Astrocyte (in vitro differentiated cells and primary cell): Measurements from ENCODE around the gene FBXL13. TPM values are rescaled to one million over a fixed set of nuclear protein-coding genes. Genes with fewer than 3 reads are reported as not detected.

Experiments used
- DNase-seq: peaks from one replicate; pipeline ENCODE4 v3.0.0-alpha.2; 2010; ENCODE audit warnings: low read depth
- FAIRE-seq: peaks from 2 replicates; lab custom pipeline; 2011; peaks lifted over from hg19 to GRCh38; lab: Jason Lieb, UNC
- H2AFZ ChIP-seq: 2 replicates; pipeline ENCODE4 v1.6.0; 2012; ENCODE audit warnings: low read depth, low read length, inconsistent platforms
- H3K27ac ChIP-seq: 2 replicates; pipeline ENCODE4 v1.5.1; 2011; ENCODE audit warnings: low read depth, low read length, inconsistent platforms
- H3K27me3 ChIP-seq: 2 replicates; pipeline ENCODE4 v1.6.0; 2011; ENCODE audit warnings: low read length, inconsistent platforms; ENCODE audit not compliant: insufficient read depth
- H3K36me3 ChIP-seq: 2 replicates; pipeline ENCODE4 v1.5.1; 2011; ENCODE audit warnings: low read length, inconsistent platforms; ENCODE audit not compliant: insufficient read depth
- H3K4me1 ChIP-seq: 2 replicates; pipeline ENCODE4 v1.5.1; 2011; ENCODE audit warnings: low read length, inconsistent platforms; ENCODE audit not compliant: insufficient read depth
- H3K4me2 ChIP-seq: 2 replicates; pipeline ENCODE4 v1.6.0; 2012; ENCODE audit warnings: low read length, inconsistent platforms
- H3K4me3 ChIP-seq: 2 replicates; pipeline ENCODE4 v1.5.1; 2011; ENCODE audit warnings: low read depth, mild to moderate bottlenecking, low read length, inconsistent platforms; ENCODE audit not compliant: insufficient read depth
- H3K79me2 ChIP-seq: 2 replicates; pipeline ENCODE4 v1.6.0; 2012; ENCODE audit warnings: mild to moderate bottlenecking, low read length, inconsistent platforms; ENCODE audit not compliant: insufficient read depth
- H3K9ac ChIP-seq: 2 replicates; pipeline ENCODE4 v1.6.0; 2012; ENCODE audit warnings: mild to moderate bottlenecking, low read length, inconsistent platforms
- H3K9me3 ChIP-seq: 2 replicates; pipeline ENCODE4 v1.5.1; 2012; ENCODE audit warnings: low read depth, mild to moderate bottlenecking, low read length, inconsistent platforms; ENCODE audit not compliant: insufficient read depth
- H4K20me1 ChIP-seq: 2 replicates; pipeline ENCODE4 v1.6.0; 2012; ENCODE audit warnings: low read length, inconsistent platforms; ENCODE audit not compliant: insufficient read depth
- H3K27ac Mint-ChIP-seq: one replicate; pipeline ENCODE4 v1.8.0; 2021; ENCODE audit warnings: mild to moderate bottlenecking, mixed read lengths; ENCODE audit not compliant: unreplicated experiment
- H3K27me3 Mint-ChIP-seq: one replicate; pipeline ENCODE4 v1.8.0; 2021; ENCODE audit warnings: low read depth, mixed read lengths; ENCODE audit not compliant: unreplicated experiment
- H3K36me3 Mint-ChIP-seq: one replicate; pipeline ENCODE4 v1.8.0; 2021; ENCODE audit warnings: low read depth, mixed read lengths; ENCODE audit not compliant: unreplicated experiment
- H3K4me1 Mint-ChIP-seq: one replicate; pipeline ENCODE4 v1.8.0; 2021; ENCODE audit warnings: low read depth, mixed read lengths; ENCODE audit not compliant: unreplicated experiment
- H3K4me3 Mint-ChIP-seq: one replicate; pipeline ENCODE4 v1.8.0; 2021; ENCODE audit warnings: mild to moderate bottlenecking, moderate library complexity, mixed read lengths; ENCODE audit not compliant: unreplicated experiment
- H3K9me3 Mint-ChIP-seq: one replicate; pipeline ENCODE4 v1.8.0; 2021; ENCODE audit warnings: mild to moderate bottlenecking, mixed read lengths; ENCODE audit not compliant: unreplicated experiment
- EZH2 ChIP-seq: IDR thresholded peaks from 2 replicates; pipeline ENCODE4 v1.6.1; 2012; ENCODE audit warnings: mild to moderate bottlenecking, low read length, inconsistent platforms; ENCODE audit not compliant: insufficient read depth
- total RNA-seq: library from RNA; stranded (reverse); gene quantifications from 2 replicates; pipeline ENCODE4 v1.2.1, GENCODE V29; 2021
- TF ChIP-seq, protein P1 (sequence below): IDR thresholded peaks from 2 replicates; pipeline ENCODE4 v1.5.1; 2011; ENCODE audit warnings: low read depth, mild to moderate bottlenecking, inconsistent platforms, low read length, moderate library complexity; ENCODE audit not compliant: insufficient read depth

FBXL13 gene
- total RNA-seq, 1 donor from 2014 or later, result 1.2 TPM

DNA sequence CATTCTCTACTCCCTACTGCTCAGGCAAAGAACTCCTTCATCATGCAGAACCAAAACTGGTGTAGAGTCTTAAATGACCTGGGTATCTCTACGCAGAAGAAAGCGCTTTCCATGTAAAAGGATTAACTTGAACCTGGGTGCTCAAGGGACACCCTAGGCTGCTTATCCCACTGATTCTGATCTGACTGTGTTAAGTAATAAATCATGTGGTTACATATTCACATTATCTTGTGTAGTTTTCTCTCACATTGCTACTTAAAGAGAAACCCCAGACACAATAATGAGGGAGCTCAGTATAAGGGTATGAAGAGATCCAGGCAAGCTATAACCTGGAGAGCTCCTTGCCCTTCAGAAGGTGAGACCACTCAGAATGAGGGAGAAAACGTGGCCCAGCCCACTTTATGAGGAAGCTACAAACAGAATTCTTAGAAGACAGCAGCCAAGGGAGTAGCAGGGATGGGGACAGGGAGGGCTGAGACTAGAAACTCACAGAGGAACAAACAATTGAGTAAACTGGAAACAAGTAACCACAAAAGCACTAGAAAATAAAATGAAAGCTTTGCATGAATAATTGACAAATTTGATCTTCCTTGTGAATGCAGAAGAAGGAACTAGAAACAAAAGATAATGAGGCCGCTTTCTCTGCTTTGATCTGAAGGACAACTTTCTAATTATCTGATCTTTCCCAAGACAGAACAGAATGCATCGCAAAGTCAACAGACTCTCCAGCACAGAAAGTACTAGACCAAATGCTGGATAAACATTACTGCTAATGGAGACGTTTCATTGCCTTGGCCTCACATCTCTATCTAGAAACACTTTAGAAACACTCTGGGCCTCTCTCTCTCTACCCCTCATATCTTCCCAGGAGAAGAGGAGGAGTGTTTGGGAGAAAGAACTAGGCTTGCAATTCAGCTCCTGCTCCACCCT lies 85.7 kb downstream of the FBXL13 start:
- Histone ChIP-seq H3K4me1 (peaks cover 39% of the 10 kb centered on the region), H3K9me3 (no peaks in the 10 kb centered on the region), H3K36me3 (no peaks in the 10 kb centered on the region), H3K27ac (no peak overlapping the region), H4K20me1 (no peaks in the 10 kb centered on the region), H3K4me2 (no peak overlapping the region), H3K27me3 (no peaks in the 10 kb centered on the region), H3K4me3 (no peak overlapping the region), H3K9ac (no peak overlapping the region), H2AFZ (no peak overlapping the region), H3K79me2 (no peaks in the 10 kb centered on the region)
- H3K4me3 Mint-ChIP-seq, result no peak overlapping the region
- H3K36me3 Mint-ChIP-seq, result no peaks in the 10 kb centered on the region
- TF ChIP-seq EZH2, result no peak
- TF ChIP-seq, protein P1, sequence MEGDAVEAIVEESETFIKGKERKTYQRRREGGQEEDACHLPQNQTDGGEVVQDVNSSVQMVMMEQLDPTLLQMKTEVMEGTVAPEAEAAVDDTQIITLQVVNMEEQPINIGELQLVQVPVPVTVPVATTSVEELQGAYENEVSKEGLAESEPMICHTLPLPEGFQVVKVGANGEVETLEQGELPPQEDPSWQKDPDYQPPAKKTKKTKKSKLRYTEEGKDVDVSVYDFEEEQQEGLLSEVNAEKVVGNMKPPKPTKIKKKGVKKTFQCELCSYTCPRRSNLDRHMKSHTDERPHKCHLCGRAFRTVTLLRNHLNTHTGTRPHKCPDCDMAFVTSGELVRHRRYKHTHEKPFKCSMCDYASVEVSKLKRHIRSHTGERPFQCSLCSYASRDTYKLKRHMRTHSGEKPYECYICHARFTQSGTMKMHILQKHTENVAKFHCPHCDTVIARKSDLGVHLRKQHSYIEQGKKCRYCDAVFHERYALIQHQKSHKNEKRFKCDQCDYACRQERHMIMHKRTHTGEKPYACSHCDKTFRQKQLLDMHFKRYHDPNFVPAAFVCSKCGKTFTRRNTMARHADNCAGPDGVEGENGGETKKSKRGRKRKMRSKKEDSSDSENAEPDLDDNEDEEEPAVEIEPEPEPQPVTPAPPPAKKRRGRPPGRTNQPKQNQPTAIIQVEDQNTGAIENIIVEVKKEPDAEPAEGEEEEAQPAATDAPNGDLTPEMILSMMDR, result no peak
- H3K27ac Mint-ChIP-seq, result no peak overlapping the region
- peaks cover 7% of the 10 kb centered on the region for H3K9me3 Mint-ChIP-seq
- FAIRE-seq, result no peak
- no peak for DNase-seq
- peaks cover 21% of the 10 kb centered on the region for H3K4me1 Mint-ChIP-seq
- H3K27me3 Mint-ChIP-seq, result no peaks in the 10 kb centered on the region

DNA sequence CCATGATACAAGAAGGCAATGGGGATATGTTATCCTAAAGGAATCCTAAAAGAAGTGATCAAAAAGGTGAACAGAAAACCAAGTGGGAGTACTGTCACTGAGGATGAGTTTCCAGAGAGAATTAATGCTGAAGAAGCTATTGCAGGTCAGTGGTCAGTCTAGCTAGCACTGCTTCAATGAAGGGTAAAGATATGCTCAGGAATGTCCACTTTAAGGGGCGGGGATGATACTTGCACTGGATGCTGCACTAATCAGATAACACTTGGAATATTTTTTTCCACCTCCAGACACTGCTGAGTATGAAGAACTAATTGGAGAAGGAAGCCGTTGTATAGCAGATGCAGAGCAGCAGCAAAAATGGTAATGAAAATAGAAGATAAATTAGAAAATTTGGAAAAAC lies 86.5 kb downstream of the FBXL13 start:
- TF ChIP-seq, protein P1, result no peak
- no peak for TF ChIP-seq EZH2
- Mint-ChIP-seq H3K36me3 (no peaks in the 10 kb centered on the region), H3K9me3 (peaks cover 7% of the 10 kb centered on the region), H3K4me3 (no peak overlapping the region), H3K4me1 (peaks cover 16% of the 10 kb centered on the region), H3K27me3 (no peaks in the 10 kb centered on the region), H3K27ac (no peak overlapping the region)
- DNase-seq, result no peak
- Histone ChIP-seq H3K79me2 (no peaks in the 10 kb centered on the region), H2AFZ (no peak overlapping the region), H3K27ac (no peak overlapping the region), H3K4me2 (no peak overlapping the region), H3K4me1 (peaks cover 32% of the 10 kb centered on the region), H3K36me3 (no peaks in the 10 kb centered on the region), H3K4me3 (no peak overlapping the region), H3K27me3 (no peaks in the 10 kb centered on the region), H3K9ac (no peak overlapping the region), H4K20me1 (no peaks in the 10 kb centered on the region), H3K9me3 (no peaks in the 10 kb centered on the region)
- FAIRE-seq, result no peak
